A375 (cell line): ENCODE measurements around the gene PRCD. TPM values are rescaled to one million over a fixed set of nuclear protein-coding genes. Genes with fewer than 3 reads are reported as not detected.

Experiments
- small RNA-seq: library from RNA; depleted of rRNA; stranded (forward); fragments of <200 nt; gene quantifications from one replicate; pipeline ENCODE3, GENCODE V24; 2014
- total RNA-seq: library from RNA; depleted of rRNA; stranded (reverse); fragments of >200 nt; shearing (Covaris generic); gene quantifications from 2 replicates; pipeline ENCODE4 v1.2.3, GENCODE V29; 2014; rRNA removed

Gene PRCD, protein sequence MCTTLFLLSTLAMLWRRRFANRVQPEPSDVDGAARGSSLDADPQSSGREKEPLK
- 0.24 TPM in 1 of 2 replicates, not detected in the other for total RNA-seq

GRCh38 chr17:76539631-76540271 lies at the start of gene PRCD:
TSS of gene PRCD (plus strand) at chr17:76540044. CDS start at chr17:76540142, 98 bp downstream.

DNA sequence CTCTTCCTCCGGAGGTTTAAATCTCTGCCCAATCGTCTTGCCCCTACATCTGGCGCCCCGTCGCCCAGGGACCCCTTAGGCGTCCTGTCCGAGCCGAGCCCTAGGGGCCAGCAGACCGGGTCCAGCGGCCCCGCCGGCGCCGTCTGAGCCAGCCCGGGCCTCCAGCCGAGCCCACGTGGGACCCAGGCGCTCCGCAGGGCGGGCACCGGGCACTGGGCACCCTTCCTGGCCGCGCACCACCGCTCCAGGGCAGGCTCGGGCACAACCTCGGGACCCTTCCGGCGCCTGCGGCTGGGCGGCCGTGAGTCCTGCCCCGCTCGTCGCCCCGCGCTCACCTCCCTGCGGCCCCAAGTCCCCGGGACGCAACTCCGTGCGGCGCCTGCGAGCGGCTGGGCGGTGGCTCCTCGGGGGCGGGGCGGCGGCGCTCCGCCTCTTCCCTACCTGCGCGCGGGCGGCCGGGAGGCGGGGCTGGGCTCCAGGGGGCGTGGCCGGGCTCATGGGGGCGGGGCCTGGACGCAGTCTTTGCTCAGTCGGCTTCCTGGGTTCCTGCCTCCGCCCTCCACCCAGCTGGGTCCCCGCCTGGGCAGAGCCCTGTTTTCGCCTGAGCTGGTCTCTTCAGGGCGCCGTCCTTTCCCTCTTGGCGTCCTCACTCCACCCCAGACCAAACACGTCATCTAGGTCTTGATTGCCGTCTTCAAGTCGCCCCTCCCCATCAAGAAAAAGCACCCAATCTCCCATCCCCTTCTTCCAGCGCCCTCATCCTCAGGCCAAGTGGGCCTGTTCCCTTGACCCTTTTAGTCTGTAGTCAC lies 38.6 kb upstream of the PRCD start, which contains the start of gene RHBDF2:
Gene RHBDF2, minus strand, starts transcription at position 406 of the 809 bp plus-strand sequence. CDS start 19,899 bp downstream, outside the sequence.

GRCh38 chr17:76537578-76538280 lies 2.1 kb upstream of the PRCD start, which contains the start of gene CYGB:
TSS of gene CYGB (minus strand) at chr17:76537709. CDS start at chr17:76537542, 167 bp downstream.

GRCh38 chr17:76585649-76586593 lies 46.1 kb downstream of the PRCD start, which contains the start of gene ST6GALNAC2:
TSS of gene ST6GALNAC2 (minus strand) at chr17:76585860. CDS start at chr17:76585808, 52 bp downstream.

Small RNAs within 50 kb of the gene (small RNA-seq; reads per million reads assigned to genes)
- gene SNORD1A (not detected), gene SNORD1B (45.8 reads per million, percentile 94 among the genes with 10 or more reads in this experiment)

Other genes starting within 250 kb of the PRCD start
- 0.60 and 1.4 TPM in 2 replicates for gene QRICH2, start 231.8 kb upstream of the PRCD start, total RNA-seq
- 27.3 and 29.1 TPM in 2 replicates for gene PRPSAP1, start 186.1 kb upstream of the PRCD start, total RNA-seq
- gene SPHK1, start 155.4 kb upstream of the PRCD start, total RNA-seq = 14.4 and 24.3 TPM in 2 replicates
- gene UBE2O, start 86.9 kb upstream of the PRCD start, total RNA-seq = 26.1 TPM in 2 replicates
- not detected in 2 replicates for gene AANAT, start 72.4 kb upstream of the PRCD start, total RNA-seq
- 12.6 and 14.4 TPM in 2 replicates for gene RHBDF2, start 38.6 kb upstream of the PRCD start, total RNA-seq
- gene CYGB, start 2.3 kb upstream of the PRCD start, total RNA-seq = 2.4 TPM in 1 of 2 replicates, not detected in the other
- gene ST6GALNAC2, start 45.8 kb downstream of the PRCD start, total RNA-seq = 2.8 and 6.1 TPM in 2 replicates
- gene ST6GALNAC1, start 103.7 kb downstream of the PRCD start, total RNA-seq = not detected in 2 replicates
- gene MXRA7, start 170.9 kb downstream of the PRCD start, total RNA-seq = 49.4 and 57.9 TPM in 2 replicates
- 31.8 and 33.3 TPM in 2 replicates for gene JMJD6, start 186.6 kb downstream of the PRCD start, total RNA-seq
- 37.5 and 40.5 TPM in 2 replicates for gene METTL23, start 186.8 kb downstream of the PRCD start, total RNA-seq
- 460 and 490 TPM in 2 replicates for gene SRSF2, start 197.3 kb downstream of the PRCD start, total RNA-seq
- gene MFSD11, start 198.1 kb downstream of the PRCD start, total RNA-seq = 10.0 and 14.7 TPM in 2 replicates